HG03039 (cell line): ENCODE measurements around the gene GNG7.
"Not testable (repeated sequence)": the region's sequence is repeated elsewhere in the genome, so short reads cannot be mapped to it uniquely, and the experiment has no call there.

Experiments used
- ATAC-seq: cut with Tn5 transposase; IDR thresholded peaks from one replicate; pipeline ENCODE4 v1.9.1; 2021; ENCODE audit warnings: mild to moderate bottlenecking, moderate library complexity; ENCODE audit not compliant: unreplicated experiment

Gene GNG7

DNA sequence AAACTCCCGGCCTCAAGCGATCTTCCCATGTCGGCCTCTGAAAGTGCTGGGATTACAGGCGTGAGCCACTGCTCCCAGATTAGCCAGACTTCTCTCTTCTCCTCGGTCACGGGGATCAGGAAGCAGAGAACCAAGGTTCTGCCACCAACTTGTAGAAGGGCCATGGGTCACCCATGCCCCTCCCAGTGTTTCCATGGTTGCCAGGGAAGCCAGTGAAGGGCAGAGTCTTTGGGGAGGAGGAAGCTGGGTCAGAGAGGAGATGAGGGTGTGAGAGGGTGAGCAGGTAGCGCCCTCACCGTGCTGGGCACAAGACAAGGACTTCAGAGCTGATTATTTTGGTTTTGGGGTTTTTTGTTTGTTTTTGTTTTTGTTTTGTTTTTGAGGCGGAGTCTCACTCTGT, 77.1 kb downstream of the GNG7 start:
- ATAC-seq, result no peak

DNA sequence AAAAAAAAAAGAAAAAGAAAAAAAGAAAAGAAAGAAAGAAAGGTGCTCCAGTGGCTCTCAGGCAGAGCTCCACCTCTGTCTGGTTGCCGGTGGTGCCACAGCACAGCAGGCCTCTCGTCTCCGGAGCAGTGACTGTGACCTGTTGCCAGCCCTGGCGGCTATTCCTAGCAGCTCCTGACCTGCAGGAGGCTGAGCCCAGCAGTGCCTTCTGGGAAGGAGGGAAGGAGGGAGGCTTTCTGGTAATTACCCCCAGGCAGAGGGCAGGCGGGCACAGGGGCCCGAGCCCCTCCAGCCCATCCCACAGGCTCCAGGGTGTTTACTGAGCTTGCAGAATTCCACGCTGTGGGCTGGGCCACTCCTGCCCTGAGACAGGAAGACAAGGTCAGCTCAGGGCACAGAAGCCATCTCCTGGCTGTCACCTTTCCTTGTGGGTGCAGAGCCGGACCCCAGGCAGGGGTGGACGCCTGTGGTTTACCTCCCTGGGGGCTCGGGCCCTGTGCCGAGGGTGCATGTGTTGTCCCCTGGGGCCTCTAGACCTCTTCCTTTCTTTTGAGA, 77.9 kb downstream of the GNG7 start:
- ATAC-seq, result no peak

GRCh38 chr19:2623798-2624197, 78.7 kb downstream of the GNG7 start:
- no peak for ATAC-seq

GRCh38 chr19:2622371-2622961, 80.0 kb downstream of the GNG7 start:
- not testable (repeated sequence) for ATAC-seq

DNA sequence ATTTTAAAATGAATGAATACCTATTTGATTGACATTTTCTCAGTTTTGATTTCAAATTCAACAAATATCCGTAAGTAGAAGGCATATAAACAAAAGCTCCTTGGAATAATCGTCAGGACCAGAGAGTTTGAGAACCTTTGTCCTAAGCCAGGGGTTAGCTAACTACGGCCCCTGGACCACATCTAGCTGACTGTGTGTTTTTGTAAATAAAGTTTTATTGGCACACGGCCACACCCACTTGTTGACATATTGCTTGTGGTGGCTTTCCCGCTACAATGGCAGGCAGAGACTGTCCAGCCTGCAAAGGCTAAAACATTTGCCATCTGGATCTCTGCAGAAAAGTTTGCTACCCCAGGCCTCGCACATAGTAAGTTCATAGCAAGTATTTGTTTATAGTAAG, 83.4 kb downstream of the GNG7 start:
- ATAC-seq, result no peak

GRCh38 chr19:2618611-2619010, 83.9 kb downstream of the GNG7 start:
- no peak for ATAC-seq

DNA sequence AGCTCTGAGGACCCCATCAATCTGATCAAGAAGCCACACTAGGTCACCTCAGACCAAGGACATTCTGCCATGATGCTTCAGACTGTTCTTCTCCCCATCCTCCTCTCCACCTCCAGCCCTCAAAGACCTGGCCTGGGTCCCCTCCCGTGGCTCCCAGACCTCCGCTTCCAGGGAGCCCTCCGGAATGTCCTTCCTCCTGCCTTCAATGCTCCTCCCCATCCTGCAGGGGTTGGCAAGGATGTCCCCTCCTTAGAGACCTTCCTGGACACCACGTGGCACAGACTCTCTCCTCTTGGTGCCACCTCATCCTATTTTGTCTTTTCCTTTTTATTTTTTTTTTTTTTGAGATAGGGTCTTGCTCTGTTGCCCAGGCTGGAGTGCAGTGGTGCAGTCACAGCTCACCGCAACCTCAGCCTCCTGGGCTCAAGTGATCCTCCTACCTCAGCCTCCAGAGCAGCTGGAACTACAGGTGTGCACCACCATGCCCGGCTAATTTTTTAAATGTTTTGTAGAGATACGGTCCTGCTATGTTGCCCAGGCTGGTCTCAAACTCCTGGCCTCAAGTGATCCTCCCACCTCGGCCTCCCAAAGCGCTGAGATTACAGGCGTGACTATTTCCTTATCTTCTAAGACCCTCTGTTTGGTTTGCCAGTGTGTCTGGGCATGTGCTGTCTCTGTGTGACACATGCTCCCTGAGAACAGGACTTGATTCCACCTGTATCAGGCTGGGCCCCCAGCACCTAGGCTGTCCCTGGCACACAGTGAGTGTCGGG, 84.9 kb downstream of the GNG7 start:
- no peak for ATAC-seq

DNA sequence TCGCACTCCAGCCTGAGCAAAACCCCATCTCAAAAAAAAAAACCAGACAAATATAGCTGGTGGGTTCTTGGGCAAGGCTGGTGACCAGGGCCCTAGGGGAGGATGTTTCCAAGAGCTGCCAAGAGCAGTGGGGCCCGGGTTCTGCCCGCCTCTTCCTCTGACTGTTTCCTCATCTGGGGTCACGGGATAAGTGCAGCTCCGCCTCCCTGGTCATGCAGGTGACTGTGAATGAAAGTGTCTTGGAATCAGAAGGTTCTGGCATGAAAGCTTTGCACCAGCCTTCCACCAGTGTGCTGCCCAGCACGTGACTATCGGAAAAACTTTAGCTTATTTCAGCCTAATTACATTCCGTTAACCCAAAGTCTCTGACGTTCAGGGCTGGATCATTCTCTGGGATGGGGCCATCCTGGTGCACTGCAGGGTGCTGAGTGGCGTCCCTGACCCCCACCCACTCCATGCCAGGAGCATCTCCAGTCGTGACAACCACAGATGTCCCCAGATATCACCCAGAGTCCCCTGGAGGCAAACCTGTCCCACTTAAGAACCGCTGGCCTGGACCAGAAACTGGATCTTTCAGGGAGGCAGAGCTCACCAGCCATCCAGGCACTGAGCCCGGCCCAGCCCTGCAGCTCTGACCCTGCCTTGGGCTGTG, 85.6 kb downstream of the GNG7 start:
- ATAC-seq, result no peak

DNA sequence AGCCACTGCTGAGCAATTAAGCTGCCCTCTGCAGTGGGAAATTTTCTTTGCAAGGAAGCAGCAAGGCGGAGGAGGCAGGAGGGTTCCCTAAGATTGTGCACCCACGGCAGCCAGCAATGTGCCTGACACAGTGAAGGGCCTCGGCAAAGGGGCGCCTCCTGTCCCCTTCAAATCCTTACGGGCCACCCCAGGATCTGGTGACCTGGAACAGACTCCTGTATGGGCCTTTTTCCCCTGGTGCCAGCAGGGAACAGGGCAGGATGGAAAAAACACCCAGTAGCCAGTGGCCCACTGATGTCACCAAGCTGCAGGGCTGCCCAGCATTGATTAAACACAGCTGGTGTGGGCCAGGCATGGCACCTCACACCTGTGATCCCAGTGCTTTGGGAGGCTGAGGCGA, 86.7 kb downstream of the GNG7 start:
- no peak for ATAC-seq

- ATAC-seq, result no peak
Observed at GRCh38 chr19:2613507-2614295, 88.8 kb downstream of the GNG7 start.

DNA sequence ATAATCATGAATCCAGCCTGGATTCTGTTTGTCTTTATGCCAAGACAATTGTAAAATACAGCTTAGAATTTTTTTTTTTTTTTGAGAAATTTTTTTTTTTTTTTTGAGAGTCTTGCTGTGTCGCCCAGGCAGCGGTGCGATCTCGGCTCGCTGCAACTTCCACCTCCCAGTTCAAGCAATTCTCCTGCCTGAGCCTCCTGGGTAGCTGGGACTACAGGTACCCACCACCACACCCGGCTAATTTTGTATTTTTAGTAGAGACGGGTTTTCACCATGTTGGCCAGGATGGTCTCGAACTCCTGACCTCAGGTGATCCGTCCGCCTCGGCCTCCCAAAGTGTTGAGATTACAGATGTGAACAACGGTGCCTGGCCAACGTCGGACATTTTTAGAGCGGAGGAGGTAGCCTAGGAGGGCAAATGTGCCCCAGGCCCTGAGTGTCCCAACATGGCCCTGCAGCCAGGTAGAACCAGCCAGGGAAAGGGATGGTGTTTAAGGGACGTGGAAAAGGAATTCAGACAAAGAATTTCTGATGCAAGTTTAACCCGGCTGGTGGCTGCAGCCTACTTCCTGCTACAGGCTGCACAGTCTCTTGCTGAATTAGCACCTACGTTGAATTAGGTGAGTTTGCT, 89.8 kb downstream of the GNG7 start:
- ATAC-seq, result no peak

GRCh38 chr19:2611483-2612464, 90.7 kb downstream of the GNG7 start:
- no peak for ATAC-seq

GRCh38 chr19:2610637-2611482, 91.6 kb downstream of the GNG7 start:
- no peak for ATAC-seq

DNA sequence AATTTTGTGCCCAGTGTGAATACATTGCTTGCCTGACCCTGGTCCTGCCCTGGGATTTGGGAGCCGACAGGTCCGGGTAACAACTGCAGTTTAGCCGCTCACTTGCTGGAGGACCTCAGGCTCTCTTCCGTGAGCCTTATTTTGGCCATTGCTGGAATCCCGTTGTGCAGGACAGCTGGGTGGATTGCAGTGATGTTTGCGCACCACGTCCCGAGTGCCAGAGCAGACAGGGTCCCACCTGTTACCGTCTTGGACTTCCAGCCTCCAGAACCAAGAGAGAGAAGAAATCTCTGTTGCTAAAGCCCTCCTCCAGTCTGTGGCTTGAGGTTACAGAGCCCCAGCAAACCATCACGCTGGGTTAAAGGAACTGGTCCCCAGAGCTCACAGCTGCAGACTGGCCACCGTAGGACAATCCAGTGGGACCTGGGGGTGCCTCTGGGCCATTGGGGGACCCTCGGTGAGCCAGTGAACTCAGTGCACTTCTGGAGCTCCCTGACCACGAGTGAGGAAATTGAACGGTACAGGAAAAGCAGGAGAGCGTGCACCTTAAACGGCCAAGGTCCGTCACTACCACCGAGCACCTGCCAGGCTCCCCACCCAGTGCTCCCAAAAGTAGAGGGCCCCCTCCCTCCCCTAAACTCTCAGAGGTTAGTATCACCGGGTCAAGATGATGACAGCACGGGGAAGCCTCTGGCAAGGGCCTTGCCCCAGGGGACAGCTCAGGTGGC, 92.9 kb downstream of the GNG7 start:
- ATAC-seq, result no peak

DNA sequence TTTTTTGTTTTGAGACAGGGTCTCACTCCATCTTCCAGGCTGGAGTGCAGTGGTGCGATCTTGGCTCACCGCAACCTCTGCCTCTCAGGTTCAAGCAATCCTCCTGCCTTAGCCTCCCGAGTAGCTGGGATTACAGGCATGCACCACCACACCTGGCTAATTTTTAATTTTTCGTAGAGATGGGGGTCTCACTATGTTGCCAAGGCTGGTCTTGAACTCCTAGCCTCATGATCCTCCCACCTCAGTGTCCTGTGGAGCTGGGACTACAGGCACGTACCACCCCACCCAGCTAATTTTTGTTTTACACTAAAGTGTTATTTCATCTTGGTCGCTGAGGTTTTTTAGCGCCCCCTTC, 93.5 kb downstream of the GNG7 start:
- ATAC-seq, result not testable (repeated sequence)

DNA sequence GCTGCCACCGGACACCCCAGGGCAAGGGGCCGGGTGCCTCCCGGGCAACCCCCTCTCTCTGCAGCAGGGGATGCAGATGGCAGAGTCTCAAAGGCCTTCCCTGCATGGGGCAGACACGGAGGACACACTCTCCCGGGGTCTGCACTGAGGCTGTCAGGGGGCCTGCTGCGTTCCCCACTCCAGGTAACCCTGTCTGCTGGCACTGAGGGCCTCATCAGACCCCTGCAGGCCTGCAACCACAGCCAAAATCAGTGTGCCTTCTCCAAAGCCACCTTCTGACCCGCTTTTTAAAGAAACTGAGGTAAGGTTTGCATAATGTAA, 93.9 kb downstream of the GNG7 start:
- ATAC-seq, result no peak

GRCh38 chr19:2607712-2608601, 94.5 kb downstream of the GNG7 start:
- ATAC-seq, result no peak
